HepG2 (cell line): Measurements from ENCODE around the gene FRMD5. TPM values are rescaled to one million over a fixed set of nuclear protein-coding genes. Genes with fewer than 3 reads are reported as not detected.

ENCODE experiments used
- ATAC-seq: fragments of 200-7000 bp; cut with Tn5 transposase; 3 replicates; pipeline ENCODE4 v1.9.1; 2020; ENCODE audit warnings: mild to moderate bottlenecking, moderate library complexity
- BruUV-seq: library from RNA; stranded (reverse); fragments of 400-500 nt; replicated peaks from 2 replicates; lab custom pipeline; 2021; lab: Mats Ljungman, UMichigan
- CTCF ChIA-PET: fragments of 300-600 bp; formaldehyde crosslinking; extraction: SDS; loops from one replicate; lab custom pipeline; 2021; ENCODE audit warnings: low total read pairs, inconsistent platforms, low intra/inter-chr PET ratio; lab: Yijun Ruan, JAX
- POLR2A ChIA-PET: fragments of 350-600 bp; sonication (Branson Sonifier 250); formaldehyde crosslinking; loops from one replicate; lab custom pipeline; 2020; ENCODE audit warnings: antibody characterized with exemption, inconsistent platforms; lab: Yijun Ruan, JAX
- DNase-seq: peaks from one replicate; pipeline ENCODE4 v3.0.0-alpha.2; 2015; ENCODE audit warnings: low spot score
- FAIRE-seq: peaks from 3 replicates; lab custom pipeline; 2011; peaks lifted over from hg19 to GRCh38; lab: Jason Lieb, UNC
- H2AFZ ChIP-seq: one replicate; pipeline ENCODE4 v1.6.1; 2011; ENCODE audit warnings: low read length, inconsistent platforms
- H3K27ac ChIP-seq: fragments of 300-600 bp; 3 replicates; pipeline ENCODE4 v1.8.0; 2011; ENCODE audit warnings: mixed run types, mild to moderate bottlenecking, mixed read lengths, low read length, inconsistent platforms; ENCODE audit not compliant: insufficient read depth; ENCODE audit errors: extremely low read length
- H3K27me3 ChIP-seq, 2 experiments: fragments of 200-600 bp in 1 of 2; 2 replicates in 1 of 2; 3 replicates in 1 of 2; pipeline versions ENCODE4 v1.6.0 to v1.8.0; 2011; ENCODE audit warnings: low read length in 2 of 2, mild to moderate bottlenecking in 2 of 2, moderate library complexity in 2 of 2, inconsistent platforms in 1 of 2; ENCODE audit not compliant: insufficient read depth in 2 of 2, control insufficient read depth in 1 of 2
- H3K36me3 ChIP-seq, 2 experiments: fragments of 200-600 bp in 1 of 2; replicated peaks in 1 of 2; 2 replicates in 1 of 2; 3 replicates in 1 of 2; pipeline versions ENCODE4 v1.5.1 to v1.8.0; 2011; ENCODE audit warnings: low read length in 2 of 2, inconsistent platforms in 1 of 2; ENCODE audit not compliant: insufficient read depth in 2 of 2, control insufficient read depth in 1 of 2
- H3K4me1 ChIP-seq: 2 replicates; pipeline ENCODE4 v1.5.1; 2012; ENCODE audit warnings: low read length, inconsistent platforms; ENCODE audit not compliant: insufficient read depth
- H3K4me2 ChIP-seq: 2 replicates; pipeline ENCODE4 v1.6.0; 2011; ENCODE audit warnings: low read depth, low read length, inconsistent platforms
- H3K4me3 ChIP-seq, 3 experiments: fragments of 200-600 bp in 1 of 3; sonication (generic), shearing (Covaris generic) in 1 of 3; replicated peaks in 1 of 3; 2 replicates each; pipeline ENCODE4 v1.5.1; 2011 to 2016; ENCODE audit warnings: low read length in 3 of 3, inconsistent platforms in 2 of 3, low read depth in 2 of 3, mild to moderate bottlenecking in 2 of 3, control low read depth in 1 of 3, mixed read lengths in 1 of 3; ENCODE audit not compliant: insufficient read depth in 1 of 3
- H3K79me2 ChIP-seq: one replicate; pipeline ENCODE4 v1.6.1; 2011; ENCODE audit warnings: low read length, inconsistent platforms; ENCODE audit not compliant: insufficient read depth
- H3K9ac ChIP-seq: 2 replicates; pipeline ENCODE4 v1.6.0; 2011; ENCODE audit warnings: mild to moderate bottlenecking, low read depth, low read length, inconsistent platforms; ENCODE audit not compliant: insufficient read depth
- H3K9me3 ChIP-seq: 2 replicates; pipeline ENCODE4 v1.5.1; 2012; ENCODE audit warnings: mild to moderate bottlenecking, low read length
- H4K20me1 ChIP-seq: 2 replicates; pipeline ENCODE4 v1.6.0; 2011; ENCODE audit warnings: inconsistent platforms, mild to moderate bottlenecking, low read length, moderate library complexity; ENCODE audit not compliant: insufficient read depth
- CEBPB ChIP-seq: IDR thresholded peaks from 2 replicates; pipeline ENCODE4 v1.6.1; 2011; ENCODE audit warnings: low read depth, low read length, improper control_type of control experiment, borderline replicate concordance
- GATAD2A ChIP-seq: IDR thresholded peaks from 2 replicates; pipeline ENCODE4 v1.6.1; 2016
- HIVEP1 ChIP-seq: sonication (generic); formaldehyde crosslinking; IDR thresholded peaks from 2 replicates; pipeline ENCODE4 v1.4.0; 2020; ENCODE audit warnings: mild to moderate bottlenecking, missing genetic modification reagents
- NFYB ChIP-seq: sonication (generic); formaldehyde crosslinking; IDR thresholded peaks from 2 replicates; pipeline ENCODE4 v1.4.0; 2020; ENCODE audit warnings: missing genetic modification reagents
- RXRB ChIP-seq: IDR thresholded peaks from 2 replicates; pipeline ENCODE4 v1.6.1; 2016; ENCODE audit warnings: borderline replicate concordance, missing genetic modification reagents, missing compliant biosample characterization
- SRSF1 ChIP-seq: fragments of 200-400 bp; formaldehyde crosslinking; optimal IDR thresholded peaks from 2 replicates; pipeline ENCODE3; 2017; ENCODE audit warnings: mild to moderate bottlenecking, low read depth, low read length, moderate library complexity
- XRCC5 ChIP-seq: fragments of 200-400 bp; formaldehyde crosslinking; optimal IDR thresholded peaks from 2 replicates; pipeline ENCODE3; 2017; ENCODE audit warnings: mild to moderate bottlenecking, low read length
- YEATS2 ChIP-seq: sonication (generic); formaldehyde crosslinking; IDR thresholded peaks from 2 replicates; pipeline ENCODE4 v1.4.0; 2020; ENCODE audit warnings: missing genetic modification reagents, borderline replicate concordance
- ZBTB7A ChIP-seq: sonication (generic); formaldehyde crosslinking; IDR thresholded peaks from 2 replicates; pipeline ENCODE4 v1.8.0; 2022; ENCODE audit warnings: mild to moderate bottlenecking, missing genetic modification reagents
- ZNF256 ChIP-seq: sonication (generic); formaldehyde crosslinking; conservative IDR thresholded peaks from 2 replicates; pipeline ENCODE4 v1.4.0; 2020; ENCODE audit warnings: missing genetic modification reagents
- ZNF354B ChIP-seq: sonication (generic); formaldehyde crosslinking; IDR thresholded peaks from 2 replicates; pipeline ENCODE4 v1.8.0; 2022; ENCODE audit warnings: mild to moderate bottlenecking, missing genetic modification reagents
- ZNF383 ChIP-seq: sonication (generic); formaldehyde crosslinking; IDR thresholded peaks from 2 replicates; pipeline ENCODE4 v1.4.0; 2020; ENCODE audit warnings: missing genetic modification reagents, mild to moderate bottlenecking, borderline replicate concordance
- ZNF562 ChIP-seq: sonication (generic); formaldehyde crosslinking; IDR thresholded peaks from 2 replicates; pipeline ENCODE4 v1.8.0; 2022; ENCODE audit warnings: missing genetic modification reagents, borderline replicate concordance
- ZNF644 ChIP-seq: IDR thresholded peaks from 2 replicates; pipeline ENCODE4 v1.6.1; 2016; ENCODE audit warnings: low read depth
- ZNF674 ChIP-seq: sonication (generic); formaldehyde crosslinking; IDR thresholded peaks from 2 replicates; pipeline ENCODE4 v1.5.0; 2020; ENCODE audit warnings: low read depth, mild to moderate bottlenecking, missing genetic modification reagents
- ZNF773 ChIP-seq: sonication (generic); formaldehyde crosslinking; IDR thresholded peaks from 2 replicates; pipeline ENCODE4 v1.4.0; 2020; ENCODE audit warnings: missing genetic modification reagents, borderline replicate concordance
- WGBS: methylation state at CpG from one replicate; pipeline ENCODE4 v1.1.6; 2017; ENCODE audit warnings: low lambda C conversion rate; 5-methylcytosine and 5-hydroxymethylcytosine counted together
- in situ Hi-C: cut with HindIII; loops from 2 replicates; pipeline ENCODE4 v1.10.0; 2017; ENCODE audit warnings: low pct_unique_long_range_greater_than_20kb; ENCODE audit not compliant: extremely low pct_ligation_motif_present
- intact Hi-C: fragments of 100-400 bp; cut with micrococcal nuclease; formaldehyde crosslinking; loops from one replicate; pipeline ENCODE4 v1.10.0; 2022; ENCODE audit not compliant: unreplicated experiment
- polyA plus RNA-seq, 8 experiments: library from polyadenylated mRNA; depleted of rRNA in 3 of 8; stranded (reverse) in 7 of 8; unstranded in 1 of 8; fragments of >200 nt; fragmentation: Illumina TruSeq in 4 of 8; extraction: Trizol in 4 of 8; gene quantifications; 2 replicates each; pipeline versions ENCODE4 v1.2.1 to v1.2.3, GENCODE V29; 2011 to 2016; ENCODE audit warnings: low read depth in 4 of 8, missing spikeins in 1 of 8, mixed read lengths in 1 of 8; ENCODE audit not compliant: insufficient read depth in 1 of 8
- total RNA-seq, 5 experiments: library from RNA; depleted of rRNA; stranded (reverse); fragments of >200 nt; fragmentation: Illumina TruSeq; extraction: Trizol; gene quantifications; 2 replicates each; pipeline ENCODE4 v1.2.3, GENCODE V29; 2016; ENCODE audit warnings: low read depth in 1 of 5
- TF ChIP-seq, protein P1 (sequence below): IDR thresholded peaks from 2 replicates; pipeline ENCODE4 v1.6.1; 2016; ENCODE audit warnings: missing compliant biosample characterization, missing genetic modification reagents, borderline replicate concordance
- TF ChIP-seq, protein P2 (sequence below): sonication (generic); formaldehyde crosslinking; IDR thresholded peaks from 2 replicates; pipeline ENCODE4 v1.5.1; 2020; ENCODE audit warnings: mild to moderate bottlenecking, missing genetic modification reagents, moderate library complexity
- TF ChIP-seq, protein P3 (sequence below): IDR thresholded peaks from 2 replicates; pipeline ENCODE4 v1.6.1; 2018; ENCODE audit warnings: missing genetic modification reagents

Gene FRMD5
- total and polyA plus RNA-seq, 2 of the 13 experiments (the other 11 are each of a cell fraction or from before 2014, with no cell fraction given) = 0.93 to 1.5 TPM

DNA sequence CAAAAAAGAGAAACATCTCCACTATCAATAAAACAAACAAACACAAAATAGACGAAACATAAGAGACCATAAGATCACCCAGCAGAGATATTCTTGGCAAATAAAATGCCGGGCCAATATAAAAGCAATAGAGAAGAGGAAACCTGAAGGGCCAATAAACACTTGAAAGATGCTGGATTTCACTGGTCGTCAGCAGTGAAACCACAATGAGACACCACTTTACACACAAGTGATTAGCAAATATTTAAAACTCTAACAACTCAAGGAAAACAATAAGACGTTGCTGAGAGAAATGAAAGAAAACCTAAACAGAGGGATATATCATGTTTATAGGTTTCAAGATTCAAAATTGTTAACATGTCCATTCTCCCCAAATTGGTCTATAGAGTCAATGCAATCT is 219.7 kb downstream of the FRMD5 start:
- no TSS peak for BruUV-seq
- Histone ChIP-seq H3K9ac (no peak overlapping the region), H2AFZ (no peak overlapping the region), H3K27ac (no peak overlapping the region), H3K79me2 (no peaks in the 10 kb centered on the region), H3K9me3 (no peaks in the 10 kb centered on the region)
- in situ Hi-C loops = no loop called here
- intact Hi-C loops = no loop called here
- FAIRE-seq = no peak
- TF ChIP-seq NFYB (no peak), HIVEP1 (CRISPR knock-in tag) (no peak), ZNF773 (CRISPR knock-in tag) (no peak), ZBTB7A (CRISPR knock-in tag) (no peak), YEATS2 (no peak), RXRB (no peak), SRSF1 (no peak), ZNF674 (CRISPR knock-in tag) (no peak), ZNF644 (CRISPR knock-in tag) (no peak), CEBPB (no peak), GATAD2A (CRISPR knock-in tag) (no peak), XRCC5 (no peak), ZNF256 (no peak), ZNF383 (CRISPR knock-in tag) (no peak), ZNF562 (CRISPR knock-in tag) (no peak), ZNF354B (CRISPR knock-in tag) (no peak)
- TF ChIP-seq, protein P1, sequence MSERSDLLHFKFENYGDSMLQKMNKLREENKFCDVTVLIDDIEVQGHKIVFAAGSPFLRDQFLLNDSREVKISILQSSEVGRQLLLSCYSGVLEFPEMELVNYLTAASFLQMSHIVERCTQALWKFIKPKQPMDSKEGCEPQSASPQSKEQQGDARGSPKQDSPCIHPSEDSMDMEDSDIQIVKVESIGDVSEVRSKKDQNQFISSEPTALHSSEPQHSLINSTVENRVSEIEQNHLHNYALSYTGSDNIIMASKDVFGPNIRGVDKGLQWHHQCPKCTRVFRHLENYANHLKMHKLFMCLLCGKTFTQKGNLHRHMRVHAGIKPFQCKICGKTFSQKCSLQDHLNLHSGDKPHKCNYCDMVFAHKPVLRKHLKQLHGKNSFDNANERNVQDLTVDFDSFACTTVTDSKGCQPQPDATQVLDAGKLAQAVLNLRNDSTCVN (CRISPR knock-in tag) = no peak
- TF ChIP-seq, protein P2, sequence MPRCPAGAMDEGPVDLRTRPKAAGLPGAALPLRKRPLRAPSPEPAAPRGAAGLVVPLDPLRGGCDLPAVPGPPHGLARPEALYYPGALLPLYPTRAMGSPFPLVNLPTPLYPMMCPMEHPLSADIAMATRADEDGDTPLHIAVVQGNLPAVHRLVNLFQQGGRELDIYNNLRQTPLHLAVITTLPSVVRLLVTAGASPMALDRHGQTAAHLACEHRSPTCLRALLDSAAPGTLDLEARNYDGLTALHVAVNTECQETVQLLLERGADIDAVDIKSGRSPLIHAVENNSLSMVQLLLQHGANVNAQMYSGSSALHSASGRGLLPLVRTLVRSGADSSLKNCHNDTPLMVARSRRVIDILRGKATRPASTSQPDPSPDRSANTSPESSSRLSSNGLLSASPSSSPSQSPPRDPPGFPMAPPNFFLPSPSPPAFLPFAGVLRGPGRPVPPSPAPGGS (CRISPR knock-in tag) = no peak
- TF ChIP-seq, protein P3, sequence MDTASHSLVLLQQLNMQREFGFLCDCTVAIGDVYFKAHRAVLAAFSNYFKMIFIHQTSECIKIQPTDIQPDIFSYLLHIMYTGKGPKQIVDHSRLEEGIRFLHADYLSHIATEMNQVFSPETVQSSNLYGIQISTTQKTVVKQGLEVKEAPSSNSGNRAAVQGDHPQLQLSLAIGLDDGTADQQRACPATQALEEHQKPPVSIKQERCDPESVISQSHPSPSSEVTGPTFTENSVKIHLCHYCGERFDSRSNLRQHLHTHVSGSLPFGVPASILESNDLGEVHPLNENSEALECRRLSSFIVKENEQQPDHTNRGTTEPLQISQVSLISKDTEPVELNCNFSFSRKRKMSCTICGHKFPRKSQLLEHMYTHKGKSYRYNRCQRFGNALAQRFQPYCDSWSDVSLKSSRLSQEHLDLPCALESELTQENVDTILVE (CRISPR knock-in tag) = no peak
- TF ChIP-seq, all 625 proteins: peak for 0
- POLR2A ChIA-PET = no interaction called here
- WGBS = 7% methylated on average over 4 of the region's 4 CpGs
- Histone ChIP-seq H3K4me3 (no peak overlapping the region), H3K4me1 (no peaks in the 10 kb centered on the region), H3K36me3 (no peaks in the 10 kb centered on the region), H4K20me1 (no peaks in the 10 kb centered on the region), H3K4me2 (no peak overlapping the region), H3K27me3 (no peaks in the 10 kb centered on the region)
- DNase-seq (no peak), ATAC-seq (no peak)
- CTCF ChIA-PET = no interaction called here
